Retinal pigment epithelial cell (primary cell): ENCODE results near the gene SNX6.

Source experiments
- DNase-seq: peaks from one replicate; pipeline ENCODE4 v3.0.0-alpha.2; 2010; ENCODE audit warnings: low read depth
- H3K4me3 ChIP-seq: 2 replicates; pipeline ENCODE4 v1.5.1; 2011; ENCODE audit warnings: mild to moderate bottlenecking, low read length, control low read depth, moderate library complexity
- CTCF ChIP-seq: conservative IDR thresholded peaks from 2 replicates; pipeline ENCODE4 v1.5.1; 2011; ENCODE audit warnings: low read depth, low read length, control low read depth, inconsistent platforms

The SNX6 gene

GRCh38 chr14:34619471-34619870 is 10.5 kb downstream of the SNX6 start:
- no peak for TF ChIP-seq CTCF
- no peak for DNase-seq
- no peak overlapping the region for H3K4me3 ChIP-seq

GRCh38 chr14:34616360-34616759 is 13.6 kb downstream of the SNX6 start:
- no peak overlapping the region for H3K4me3 ChIP-seq
- DNase-seq = no peak
- no peak for TF ChIP-seq CTCF

GRCh38 chr14:34615507-34615906 is 14.4 kb downstream of the SNX6 start:
- no peak for TF ChIP-seq CTCF
- no peak for DNase-seq
- H3K4me3 ChIP-seq = no peak overlapping the region

- no peak for DNase-seq
- H3K4me3 ChIP-seq = no peak overlapping the region
- no peak for TF ChIP-seq CTCF
Observed at GRCh38 chr14:34614638-34615037, 15.3 kb downstream of the SNX6 start.

GRCh38 chr14:34610101-34610500 is 19.8 kb downstream of the SNX6 start:
- TF ChIP-seq CTCF = no peak
- H3K4me3 ChIP-seq = no peak overlapping the region
- no peak for DNase-seq

GRCh38 chr14:34605461-34605860 is 24.5 kb downstream of the SNX6 start:
- DNase-seq = no peak
- H3K4me3 ChIP-seq = no peak overlapping the region
- TF ChIP-seq CTCF = no peak

GRCh38 chr14:34604995-34605394 is 25.0 kb downstream of the SNX6 start:
- TF ChIP-seq CTCF = no peak
- no peak for DNase-seq
- H3K4me3 ChIP-seq = no peak overlapping the region
